Measurements from ENCODE around the gene TK1.
"Not testable (repeated sequence)": the region's sequence is repeated elsewhere in the genome, so short reads cannot be mapped to it uniquely, and the experiment has no call there.

Gene TK1

GRCh38 chr17:78175643-78175981 lies 11.2 kb downstream of the TK1 start:
- DNase-seq, result no peak

GRCh38 chr17:78174870-78175642 lies 11.8 kb downstream of the TK1 start:
- no peak for DNase-seq

GRCh38 chr17:78174346-78174869 lies 12.4 kb downstream of the TK1 start:
- DNase-seq, result no peak

GRCh38 chr17:78173097-78173715 lies 13.6 kb downstream of the TK1 start:
- no peak for DNase-seq

- DNase-seq, result no peak
These were observed 14.4 kb downstream of the TK1 start for GRCh38 chr17:78172249-78173051.

GRCh38 chr17:78171591-78172248 lies 15.1 kb downstream of the TK1 start:
- not testable (repeated sequence) for DNase-seq

GRCh38 chr17:78170692-78171590 lies 15.9 kb downstream of the TK1 start:
- no peak for DNase-seq

GRCh38 chr17:78168903-78169793 lies 17.7 kb downstream of the TK1 start:
- DNase-seq, result peak; percentile 43

GRCh38 chr17:78168242-78168902 lies 18.5 kb downstream of the TK1 start, which contains the start of gene SYNGR2:
Gene SYNGR2, plus strand, starts transcription at chr17:78168581. Its CDS starts 36 bp downstream, at chr17:78168617.
- DNase-seq, result peak; percentile 86

- DNase-seq, result no peak
These were observed 20.4 kb downstream of the TK1 start for GRCh38 chr17:78166416-78166815.

GRCh38 chr17:78164748-78165607 lies 21.9 kb downstream of the TK1 start:
- no peak for DNase-seq

GRCh38 chr17:78163881-78164747 lies 22.7 kb downstream of the TK1 start:
- no peak for DNase-seq

- no peak for DNase-seq
These were observed 27.2 kb downstream of the TK1 start for GRCh38 chr17:78159575-78160158.

GRCh38 chr17:78154903-78155811 lies 31.7 kb downstream of the TK1 start:
- no peak for DNase-seq

- DNase-seq, result no peak
These were observed 35.3 kb downstream of the TK1 start for GRCh38 chr17:78151514-78152008.

- no peak for DNase-seq
These were observed 38.4 kb downstream of the TK1 start for GRCh38 chr17:78148286-78149016.
